ENCODE data around the gene WNT7B.

DNA sequence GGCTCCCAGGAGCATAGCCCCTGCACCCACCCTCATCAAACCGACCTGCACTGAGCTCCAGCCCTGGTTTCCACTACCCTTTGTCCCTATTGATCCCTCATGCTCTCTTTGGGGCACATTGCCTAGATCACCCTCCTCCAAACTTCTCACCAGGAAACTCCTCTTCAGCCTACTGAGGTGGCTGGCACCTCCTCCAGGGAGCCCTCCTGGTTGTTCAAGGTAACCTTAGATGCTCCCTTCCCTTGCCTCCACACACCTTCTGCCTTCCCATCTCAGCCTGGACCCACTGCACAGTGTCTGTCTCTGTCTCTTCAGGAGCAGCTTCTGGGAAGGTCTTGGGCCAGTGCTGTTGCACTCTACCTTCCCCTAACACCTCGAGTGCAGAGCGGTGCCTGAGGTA lies 15.8 kb upstream of the WNT7B start:
- TF ChIP-seq POLR2A (IDR thresholded peaks at IDR 0.05): no peak
- TF ChIP-seq, protein P1, sequence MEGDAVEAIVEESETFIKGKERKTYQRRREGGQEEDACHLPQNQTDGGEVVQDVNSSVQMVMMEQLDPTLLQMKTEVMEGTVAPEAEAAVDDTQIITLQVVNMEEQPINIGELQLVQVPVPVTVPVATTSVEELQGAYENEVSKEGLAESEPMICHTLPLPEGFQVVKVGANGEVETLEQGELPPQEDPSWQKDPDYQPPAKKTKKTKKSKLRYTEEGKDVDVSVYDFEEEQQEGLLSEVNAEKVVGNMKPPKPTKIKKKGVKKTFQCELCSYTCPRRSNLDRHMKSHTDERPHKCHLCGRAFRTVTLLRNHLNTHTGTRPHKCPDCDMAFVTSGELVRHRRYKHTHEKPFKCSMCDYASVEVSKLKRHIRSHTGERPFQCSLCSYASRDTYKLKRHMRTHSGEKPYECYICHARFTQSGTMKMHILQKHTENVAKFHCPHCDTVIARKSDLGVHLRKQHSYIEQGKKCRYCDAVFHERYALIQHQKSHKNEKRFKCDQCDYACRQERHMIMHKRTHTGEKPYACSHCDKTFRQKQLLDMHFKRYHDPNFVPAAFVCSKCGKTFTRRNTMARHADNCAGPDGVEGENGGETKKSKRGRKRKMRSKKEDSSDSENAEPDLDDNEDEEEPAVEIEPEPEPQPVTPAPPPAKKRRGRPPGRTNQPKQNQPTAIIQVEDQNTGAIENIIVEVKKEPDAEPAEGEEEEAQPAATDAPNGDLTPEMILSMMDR (IDR thresholded peaks at IDR 0.05): no peak
